GM18526 (cell line): ENCODE results near the gene SMOC1.

Source experiments
- POLR2A ChIP-seq: IDR thresholded peaks from 3 replicates; pipeline ENCODE4 v1.6.1; 2011; ENCODE audit not compliant: insufficient read length; ENCODE audit errors: extremely low read depth

The SMOC1 gene

GRCh38 chr14:69878251-69878650, 965 bp upstream of the SMOC1 start:
- TF ChIP-seq POLR2A = no peak

- no peak for TF ChIP-seq POLR2A
Measured at GRCh38 chr14:69880044-69880487, 850 bp downstream of the SMOC1 start.

GRCh38 chr14:69880893-69881292, 1.7 kb downstream of the SMOC1 start:
- no peak for TF ChIP-seq POLR2A

GRCh38 chr14:69882116-69882864, 3.1 kb downstream of the SMOC1 start:
- no peak for TF ChIP-seq POLR2A

GRCh38 chr14:69882915-69883314, 3.7 kb downstream of the SMOC1 start:
- TF ChIP-seq POLR2A = no peak

GRCh38 chr14:69886453-69887242, 7.4 kb downstream of the SMOC1 start:
- no peak for TF ChIP-seq POLR2A

- no peak for TF ChIP-seq POLR2A
Measured at GRCh38 chr14:69887740-69888657, 8.8 kb downstream of the SMOC1 start.

GRCh38 chr14:69891422-69891821, 12.2 kb downstream of the SMOC1 start:
- no peak for TF ChIP-seq POLR2A

- no peak for TF ChIP-seq POLR2A
Measured at GRCh38 chr14:69895109-69895508, 15.9 kb downstream of the SMOC1 start.

GRCh38 chr14:69896080-69896479, 16.9 kb downstream of the SMOC1 start:
- TF ChIP-seq POLR2A = no peak

- TF ChIP-seq POLR2A = no peak
Measured at GRCh38 chr14:69896972-69897371, 17.8 kb downstream of the SMOC1 start.

GRCh38 chr14:69900603-69901002, 21.4 kb downstream of the SMOC1 start:
- TF ChIP-seq POLR2A = no peak

- no peak for TF ChIP-seq POLR2A
Measured at GRCh38 chr14:69901113-69901951, 22.1 kb downstream of the SMOC1 start.

- no peak for TF ChIP-seq POLR2A
Measured at GRCh38 chr14:69904246-69904645, 25.0 kb downstream of the SMOC1 start.

GRCh38 chr14:69906201-69906600, 27.0 kb downstream of the SMOC1 start:
- TF ChIP-seq POLR2A = no peak
